NCI-H524 (cell line): ENCODE data around the gene ADAP1.

Source experiments
- DNase-seq, 2 experiments: peaks; one replicate each; lab custom pipeline; 2025; lab: John Stamatoyannopoulos, UW

Gene ADAP1

GRCh38 chr7:860149-860548 is 94.3 kb downstream of the ADAP1 start:
- no peak for DNase-seq

DNA sequence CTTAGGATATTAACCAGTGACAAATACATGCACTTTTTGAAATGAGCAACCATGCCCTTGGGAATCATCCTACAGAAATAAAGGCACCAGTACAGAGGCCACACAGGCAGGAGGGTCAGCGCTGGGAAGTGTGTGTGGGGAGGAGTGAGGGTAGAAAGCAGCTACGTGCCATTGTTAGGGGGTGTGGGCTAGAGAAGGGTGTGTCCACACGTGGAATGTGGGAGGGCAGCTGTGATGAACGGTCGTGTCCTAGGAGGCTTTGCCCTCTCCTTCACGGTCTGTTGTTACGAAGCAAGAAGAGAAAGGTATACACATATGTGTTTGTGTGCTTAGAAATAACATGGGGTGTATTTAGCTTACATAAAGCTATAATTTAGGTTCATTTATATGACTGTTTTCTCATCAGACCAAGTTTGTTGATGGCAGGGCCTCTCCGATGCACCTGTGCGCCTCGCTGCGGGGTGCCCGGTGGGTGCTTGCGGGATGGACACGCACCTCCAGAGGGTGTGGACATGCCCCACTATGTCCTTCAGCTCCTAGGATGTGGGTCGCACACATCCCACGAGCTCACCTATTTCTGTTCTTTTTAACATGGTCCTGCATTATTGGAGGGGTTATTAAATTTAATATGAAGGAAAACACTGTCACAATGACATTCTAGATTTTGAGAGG is 95.0 kb downstream of the ADAP1 start:
- DNase-seq = no peak

GRCh38 chr7:857661-858060 is 96.8 kb downstream of the ADAP1 start:
- DNase-seq = no peak

DNA sequence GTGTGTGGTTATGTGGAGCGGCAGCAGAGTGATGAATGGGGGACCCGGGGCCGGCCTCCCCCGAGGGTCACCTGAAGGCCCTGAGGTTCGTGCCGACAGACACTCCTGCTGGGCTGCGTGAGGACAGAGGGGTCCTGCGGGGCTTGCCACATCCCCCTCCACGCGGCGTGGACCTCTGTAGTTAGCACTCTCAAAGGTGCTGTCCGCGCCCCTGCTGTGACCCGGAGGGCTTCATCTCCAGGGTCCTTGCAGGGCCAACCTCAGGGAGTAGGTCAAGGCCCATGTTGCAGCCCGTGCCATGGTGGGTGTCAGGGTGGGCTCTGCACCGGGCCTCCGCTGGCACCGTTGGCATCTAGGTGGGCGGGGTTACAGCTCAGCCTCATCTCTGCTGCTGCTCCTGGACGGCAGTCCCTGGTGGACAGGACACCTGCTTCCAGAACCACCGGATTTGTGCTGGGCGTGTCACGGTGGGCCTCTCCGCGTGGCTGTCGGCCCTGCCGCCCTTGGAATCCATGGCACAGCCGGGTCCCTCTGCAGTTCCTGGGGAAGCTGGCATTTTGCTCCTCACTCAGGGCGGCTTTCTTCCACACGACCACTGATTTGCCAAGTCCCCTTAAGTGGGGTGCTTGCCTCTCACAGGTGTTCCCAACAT is 97.9 kb downstream of the ADAP1 start:
- no peak for DNase-seq

GRCh38 chr7:855686-856369 is 98.7 kb downstream of the ADAP1 start:
- no peak for DNase-seq

GRCh38 chr7:854118-854775 is 100.2 kb downstream of the ADAP1 start:
- DNase-seq = no peak

GRCh38 chr7:853366-854117 is 100.9 kb downstream of the ADAP1 start:
- no peak for DNase-seq

DNA sequence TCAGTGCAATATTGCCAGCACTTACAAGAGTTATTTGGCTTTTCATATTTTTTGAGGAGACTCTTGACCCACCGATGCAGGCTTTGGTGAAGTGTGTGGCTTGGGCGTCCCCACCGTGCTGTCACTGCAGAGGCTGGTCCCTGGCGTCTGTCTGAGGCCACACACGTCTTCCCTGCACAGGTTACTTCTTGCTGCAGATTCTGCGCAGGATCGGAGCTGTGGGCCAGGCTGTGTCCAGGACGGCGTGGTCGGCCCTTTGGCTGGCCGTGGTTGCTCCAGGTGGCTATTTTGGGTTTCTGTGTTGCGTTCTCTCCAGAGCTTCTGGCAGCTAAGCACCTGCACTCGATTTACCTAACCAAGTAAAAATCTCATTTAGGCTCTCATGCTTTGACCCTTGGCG is 103.3 kb downstream of the ADAP1 start:
- no peak for DNase-seq

GRCh38 chr7:849781-850180 is 104.7 kb downstream of the ADAP1 start:
- no peak for DNase-seq

DNA sequence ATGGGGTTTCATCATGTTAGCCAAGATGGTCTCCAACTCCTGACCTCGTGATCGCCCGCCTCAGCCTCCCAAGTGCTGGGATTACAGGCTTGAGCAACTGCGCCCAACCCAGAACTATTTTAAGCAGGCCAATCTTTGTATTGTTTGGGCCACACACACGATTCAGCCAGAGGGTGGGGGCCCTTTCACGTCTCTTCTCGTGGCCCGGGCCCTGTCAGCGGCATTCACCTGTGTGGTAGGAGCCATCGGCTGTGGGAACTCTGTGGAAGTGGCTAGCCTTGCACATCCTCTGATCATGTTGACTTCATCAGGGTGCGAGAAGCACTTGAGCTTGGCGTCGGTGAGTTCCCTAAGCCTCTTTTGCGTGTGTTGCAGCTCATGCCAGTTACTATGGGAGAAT is 105.3 kb downstream of the ADAP1 start:
- DNase-seq = no peak
